Measurements from ENCODE around the gene ANKFN1.

- TF ChIP-seq CTCF (IDR thresholded peaks at IDR 0.05), result no peak
- no peak for TF ChIP-seq POLR2A (IDR thresholded peaks at IDR 0.05)
Measured at GRCh38 chr17:56165072-56165641, 11.9 kb downstream of the ANKFN1 start.
